Measurements from ENCODE around the gene MAP4K4.

The MAP4K4 gene

GRCh38 chr2:101828673-101829334 is 131.3 kb downstream of the MAP4K4 start:
- Histone ChIP-seq H2AFZ (ENCODE audit: low read depth, low read length) (no peak overlapping the region), H4K20me1 (ENCODE audit: insufficient read depth, low read length) (peaks cover 20% of the 10 kb centered on the region; the same call in 1 of the 2 replicates), H3K27me3 (ENCODE audit: insufficient read depth, low read length, poor library complexity) (no peaks in the 10 kb centered on the region), H3K4me3 (ENCODE audit: low read depth in 1 of 2, low read length in 2 of 2) (no peak overlapping the region), H3K9ac (ENCODE audit: low read depth, low read length) (no peak overlapping the region), H3K9me3 (ENCODE audit: insufficient read depth, low read length, severe bottlenecking) (no peaks in the 10 kb centered on the region), H3K79me2 (ENCODE audit: insufficient read depth, low read length) (peaks cover 21% of the 10 kb centered on the region), H3K27ac (ENCODE audit: low read length) (no peak overlapping the region), H3K4me2 (ENCODE audit: insufficient read depth, low read length) (no peak overlapping the region), H3K4me1 (ENCODE audit: insufficient read depth, low read length) (no peaks in the 10 kb centered on the region), H3K36me3 (ENCODE audit: insufficient read depth, low read length) (peaks cover 76% of the 10 kb centered on the region)
- TF ChIP-seq EZH2 (IDR thresholded peaks at IDR 0.05; ENCODE audit: borderline replicate concordance, low read depth, low read length, severe bottlenecking), result no peak
- no peak for TF ChIP-seq CTCF (IDR thresholded peaks at IDR 0.05; ENCODE audit: borderline replicate concordance, extremely low read depth, low read length, poor library complexity, severe bottlenecking)
- ATAC-seq (ENCODE audit: insufficient read depth, low read depth), result no peak
- DNase-seq, result no peak

GRCh38 chr2:101829429-101829828 is 131.9 kb downstream of the MAP4K4 start:
- no peak overlapping the region for H3K4me3 ChIP-seq (ENCODE audit: low read depth in 1 of 2, low read length in 2 of 2)
- H3K9me3 ChIP-seq (ENCODE audit: insufficient read depth, low read length, severe bottlenecking), result no peaks in the 10 kb centered on the region
- H3K27me3 ChIP-seq (ENCODE audit: insufficient read depth, low read length, poor library complexity), result no peaks in the 10 kb centered on the region
- no peak overlapping the region for H3K9ac ChIP-seq (ENCODE audit: low read depth, low read length)
- no peaks in the 10 kb centered on the region for H3K4me1 ChIP-seq (ENCODE audit: insufficient read depth, low read length)
- ATAC-seq (ENCODE audit: insufficient read depth, low read depth) (no peak), DNase-seq (no peak)
- TF ChIP-seq EZH2 (IDR thresholded peaks at IDR 0.05; ENCODE audit: borderline replicate concordance, low read depth, low read length, severe bottlenecking), result no peak
- no peak for TF ChIP-seq CTCF (IDR thresholded peaks at IDR 0.05; ENCODE audit: borderline replicate concordance, extremely low read depth, low read length, poor library complexity, severe bottlenecking)
- H3K79me2 ChIP-seq (ENCODE audit: insufficient read depth, low read length), result peaks cover 20% of the 10 kb centered on the region; the same call in 1 of the 2 replicates
- no peak overlapping the region for H3K27ac ChIP-seq (ENCODE audit: low read length)
- peaks cover 80% of the 10 kb centered on the region for H3K36me3 ChIP-seq (ENCODE audit: insufficient read depth, low read length)
- H3K4me2 ChIP-seq (ENCODE audit: insufficient read depth, low read length), result no peak overlapping the region
- H2AFZ ChIP-seq (ENCODE audit: low read depth, low read length), result no peak overlapping the region
- H4K20me1 ChIP-seq (ENCODE audit: insufficient read depth, low read length), result peaks cover 20% of the 10 kb centered on the region; the same call in 1 of the 2 replicates

DNA sequence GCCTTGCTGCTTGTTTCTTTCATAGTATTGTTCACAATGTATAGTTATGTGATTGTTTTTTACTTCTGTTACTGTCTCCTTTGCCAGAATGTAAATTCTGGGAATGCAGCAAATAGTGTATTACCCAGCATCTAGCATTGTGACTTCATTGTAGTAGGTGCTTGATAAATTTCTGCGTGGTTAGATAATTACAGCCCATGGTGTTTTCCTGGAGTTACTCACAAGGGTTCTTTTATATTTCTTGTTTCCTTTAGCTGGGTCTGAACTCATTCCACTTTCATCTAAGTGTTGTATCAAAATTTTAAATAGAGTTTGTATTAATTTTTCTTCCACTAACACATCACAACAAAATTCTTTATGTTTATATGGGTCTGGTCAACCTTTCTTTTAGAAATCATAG is 132.6 kb downstream of the MAP4K4 start:
- TF ChIP-seq CTCF (IDR thresholded peaks at IDR 0.05; ENCODE audit: borderline replicate concordance, extremely low read depth, low read length, poor library complexity, severe bottlenecking) (no peak), EZH2 (IDR thresholded peaks at IDR 0.05; ENCODE audit: borderline replicate concordance, low read depth, low read length, severe bottlenecking) (no peak)

More for the DNA sequence above, 132.6 kb downstream of the MAP4K4 start:
- H3K36me3 ChIP-seq (ENCODE audit: insufficient read depth, low read length), result peaks cover 83% of the 10 kb centered on the region
- H3K4me3 ChIP-seq (ENCODE audit: low read depth in 1 of 2, low read length in 2 of 2), result no peak overlapping the region
- no peaks in the 10 kb centered on the region for H3K27me3 ChIP-seq (ENCODE audit: insufficient read depth, low read length, poor library complexity)
- no peak overlapping the region for H3K27ac ChIP-seq (ENCODE audit: low read length)
- H4K20me1 ChIP-seq (ENCODE audit: insufficient read depth, low read length), result peaks cover 20% of the 10 kb centered on the region; the same call in 1 of the 2 replicates
- DNase-seq, result no peak
- no peaks in the 10 kb centered on the region for H3K4me1 ChIP-seq (ENCODE audit: insufficient read depth, low read length)
- ATAC-seq (ENCODE audit: insufficient read depth, low read depth), result no peak
- no peak overlapping the region for H3K4me2 ChIP-seq (ENCODE audit: insufficient read depth, low read length)
- no peak overlapping the region for H3K9ac ChIP-seq (ENCODE audit: low read depth, low read length)
- peaks cover 16% of the 10 kb centered on the region; the same call in 1 of the 2 replicates for H3K79me2 ChIP-seq (ENCODE audit: insufficient read depth, low read length)
- no peaks in the 10 kb centered on the region for H3K9me3 ChIP-seq (ENCODE audit: insufficient read depth, low read length, severe bottlenecking)
- no peak overlapping the region for H2AFZ ChIP-seq (ENCODE audit: low read depth, low read length)

All from DND-41 (cell line).